ENCODE results near the gene BCL3.

Gene BCL3

DNA sequence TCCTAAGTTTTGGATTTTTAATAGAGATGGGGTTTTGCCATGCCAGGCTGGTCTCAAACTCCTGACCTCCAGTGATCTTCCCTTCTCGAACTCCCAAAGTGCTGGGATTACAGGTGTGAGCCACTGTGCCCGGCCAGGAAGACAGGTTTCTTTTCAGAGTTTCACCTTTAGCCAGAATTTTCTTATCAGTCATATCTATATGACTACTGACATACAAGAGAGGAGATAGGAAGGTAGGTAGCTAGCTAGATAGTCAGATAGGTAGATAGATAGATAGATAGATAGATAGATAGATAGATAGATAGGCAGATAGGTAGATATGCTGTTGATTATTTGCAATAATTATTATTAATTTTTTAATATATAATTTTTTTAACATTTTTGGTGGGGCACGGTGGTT, 36.8 kb downstream of the BCL3 start:
- H3K4me3 ChIP-seq = no peak overlapping the region
- H3K9me3 ChIP-seq = no peaks in the 10 kb centered on the region
- H3K27me3 ChIP-seq (ENCODE audit: low read depth) = no peaks in the 10 kb centered on the region
- no peak for DNase-seq (ENCODE audit: low spot score in 2 of 2)
- H3K4me1 ChIP-seq = peaks cover 3% of the 10 kb centered on the region; the same call in 1 of the 2 replicates
- no peaks in the 10 kb centered on the region for H3K36me3 ChIP-seq (replicated peaks)
- in situ Hi-C loops (cut with MboI; ENCODE audit: low sequenced_read_pairs) = no loop called here

DNA sequence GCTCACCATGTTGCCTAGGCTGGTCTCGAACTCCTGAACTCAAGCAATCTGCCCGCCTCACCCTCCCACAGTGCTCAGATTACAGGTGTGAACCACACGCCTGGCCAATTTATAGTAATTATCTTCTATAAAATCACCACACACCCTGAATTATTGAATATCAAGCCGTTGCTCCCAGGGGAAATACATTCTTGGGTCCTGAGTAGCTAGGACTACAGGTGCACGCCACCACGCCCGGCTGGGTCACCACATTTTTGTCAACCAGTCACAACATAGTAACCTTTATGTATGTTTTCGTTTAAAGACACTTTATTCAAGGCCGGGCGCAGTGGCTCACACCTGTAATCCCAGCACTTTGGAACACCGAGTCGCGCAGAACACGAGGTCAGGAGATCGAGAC, 37.5 kb downstream of the BCL3 start:
- in situ Hi-C loops (cut with MboI; ENCODE audit: low sequenced_read_pairs) = no loop called here
- Histone ChIP-seq H3K4me1 (peaks cover 3% of the 10 kb centered on the region; the same call in 1 of the 2 replicates), H3K36me3 (replicated peaks) (no peaks in the 10 kb centered on the region)

DNA sequence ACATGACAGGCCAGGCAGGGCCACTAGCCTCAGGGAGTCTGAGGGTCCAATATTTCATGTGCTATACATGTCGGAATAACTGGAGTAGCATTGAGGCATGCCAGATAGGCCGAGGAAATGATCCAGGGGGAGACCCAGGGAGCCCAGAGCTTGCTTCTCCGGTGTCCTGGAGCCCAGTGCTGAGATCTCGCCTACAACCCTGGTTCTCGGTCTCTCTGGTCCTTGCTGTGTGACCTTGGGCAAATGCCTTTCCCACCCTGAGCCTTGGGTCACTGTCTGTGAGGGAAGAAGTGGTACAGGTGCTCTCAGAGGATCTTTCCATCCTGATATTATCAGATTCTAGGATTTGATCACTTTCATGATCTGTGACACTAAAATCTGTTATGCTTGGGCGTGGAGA, 40.5 kb downstream of the BCL3 start:
- no peak overlapping the region for H3K4me3 ChIP-seq
- H3K4me1 ChIP-seq = peaks cover 3% of the 10 kb centered on the region; the same call in 1 of the 2 replicates
- H3K36me3 ChIP-seq (replicated peaks) = no peaks in the 10 kb centered on the region
- H3K9me3 ChIP-seq = no peaks in the 10 kb centered on the region
- in situ Hi-C loops (cut with MboI; ENCODE audit: low sequenced_read_pairs) = no loop called here
- DNase-seq (ENCODE audit: low spot score in 2 of 2) = no peak
- H3K27me3 ChIP-seq (ENCODE audit: low read depth) = no peaks in the 10 kb centered on the region

More for the DNA sequence above, 37.5 kb downstream of the BCL3 start:
- no peaks in the 10 kb centered on the region for H3K9me3 ChIP-seq
- no peaks in the 10 kb centered on the region for H3K27me3 ChIP-seq (ENCODE audit: low read depth)
- H3K4me3 ChIP-seq = no peak overlapping the region
- no peak for DNase-seq (ENCODE audit: low spot score in 2 of 2)

DNA sequence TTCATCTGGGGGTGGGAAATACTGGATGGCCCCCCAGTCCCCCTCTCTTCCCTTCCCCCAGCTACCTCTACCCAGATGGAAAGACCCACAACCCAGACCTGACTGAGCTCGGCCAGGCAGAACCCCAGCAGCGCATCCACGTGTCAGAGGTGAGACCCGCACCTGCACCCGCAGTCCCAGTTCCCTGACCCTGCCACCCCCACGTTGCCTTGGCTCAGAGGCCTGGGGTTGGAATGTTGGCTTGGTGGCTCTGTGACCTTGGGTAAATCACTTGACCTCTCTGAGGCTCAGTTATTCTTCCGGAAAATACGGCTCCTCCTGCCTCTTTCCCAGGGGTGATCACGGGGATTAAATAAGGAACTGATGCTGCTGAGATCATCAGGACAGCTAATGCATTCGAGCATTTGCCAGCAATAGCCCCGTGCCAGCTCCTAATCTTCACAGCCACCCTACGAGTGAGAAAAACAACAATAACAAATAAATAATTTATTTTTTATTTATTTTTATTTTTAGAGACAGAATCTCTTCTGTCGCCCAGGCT, 41.5 kb downstream of the BCL3 start:
- in situ Hi-C loops (cut with MboI; ENCODE audit: low sequenced_read_pairs) = no loop called here
- Histone ChIP-seq H3K4me1 (no peaks in the 10 kb centered on the region), H3K9me3 (no peaks in the 10 kb centered on the region), H3K4me3 (no peak overlapping the region), H3K27me3 (ENCODE audit: low read depth) (no peaks in the 10 kb centered on the region), H3K36me3 (replicated peaks) (no peaks in the 10 kb centered on the region)
- DNase-seq (ENCODE audit: low spot score in 2 of 2) = no peak

DNA sequence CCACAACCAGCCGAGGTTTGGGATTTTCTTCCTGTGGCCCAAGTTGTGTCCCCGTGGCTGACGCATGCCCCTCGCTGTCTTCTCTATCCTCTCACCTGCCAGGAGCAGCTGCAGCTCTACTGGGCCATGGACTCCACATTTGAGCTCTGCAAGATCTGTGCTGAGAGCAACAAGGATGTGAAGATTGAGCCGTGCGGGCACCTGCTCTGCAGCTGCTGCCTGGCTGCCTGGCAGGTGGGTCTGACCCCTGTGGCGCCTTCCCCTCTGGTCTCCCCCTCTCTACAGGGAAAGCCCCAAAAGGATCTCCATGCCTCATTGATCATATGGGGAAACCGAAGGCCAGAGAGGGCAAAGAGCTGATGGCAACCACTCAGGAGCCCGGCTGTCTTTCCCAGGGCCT, 43.8 kb downstream of the BCL3 start:
- Histone ChIP-seq H3K36me3 (replicated peaks) (no peaks in the 10 kb centered on the region), H3K4me1 (no peaks in the 10 kb centered on the region; the same call in 1 of the 2 replicates)
- DNase-seq (ENCODE audit: low spot score in 2 of 2) = no peak

DNA sequence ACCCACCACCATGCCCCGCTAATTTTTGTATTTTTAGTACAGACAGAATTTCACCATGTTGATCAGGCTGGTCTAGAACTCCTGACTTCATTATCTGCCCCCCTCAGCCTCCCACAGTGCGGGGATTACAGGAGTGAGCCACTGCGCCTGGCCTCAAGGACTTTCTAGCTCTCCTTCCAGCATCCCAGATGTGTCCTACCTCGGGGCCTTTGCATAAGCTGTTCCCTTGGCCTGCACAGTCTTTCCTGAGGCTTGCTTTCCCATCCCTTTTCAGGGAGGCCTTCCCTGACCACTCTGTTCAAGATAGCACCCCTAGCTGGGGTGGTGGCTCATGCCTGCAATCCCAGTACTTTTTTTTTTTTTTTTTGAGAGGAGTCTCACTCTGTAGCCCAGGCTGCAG, 46.1 kb downstream of the BCL3 start:
- Histone ChIP-seq H3K9me3 (no peaks in the 10 kb centered on the region), H3K4me1 (no peaks in the 10 kb centered on the region; the same call in 1 of the 2 replicates), H3K36me3 (replicated peaks) (no peaks in the 10 kb centered on the region), H3K4me3 (no peak overlapping the region), H3K27me3 (ENCODE audit: low read depth) (no peaks in the 10 kb centered on the region)
- in situ Hi-C loops (cut with MboI; ENCODE audit: low sequenced_read_pairs) = loop anchor here (5.0 kb wide), 1 partner anchor 43 kb away; no protein-coding TSS in a partner anchor
- DNase-seq (ENCODE audit: low spot score in 2 of 2) = no peak

More for the DNA sequence above, 43.8 kb downstream of the BCL3 start:
- no peak overlapping the region for H3K4me3 ChIP-seq
- no peaks in the 10 kb centered on the region for H3K9me3 ChIP-seq
- no peaks in the 10 kb centered on the region for H3K27me3 ChIP-seq (ENCODE audit: low read depth)
- in situ Hi-C loops (cut with MboI; ENCODE audit: low sequenced_read_pairs) = no loop called here

DNA sequence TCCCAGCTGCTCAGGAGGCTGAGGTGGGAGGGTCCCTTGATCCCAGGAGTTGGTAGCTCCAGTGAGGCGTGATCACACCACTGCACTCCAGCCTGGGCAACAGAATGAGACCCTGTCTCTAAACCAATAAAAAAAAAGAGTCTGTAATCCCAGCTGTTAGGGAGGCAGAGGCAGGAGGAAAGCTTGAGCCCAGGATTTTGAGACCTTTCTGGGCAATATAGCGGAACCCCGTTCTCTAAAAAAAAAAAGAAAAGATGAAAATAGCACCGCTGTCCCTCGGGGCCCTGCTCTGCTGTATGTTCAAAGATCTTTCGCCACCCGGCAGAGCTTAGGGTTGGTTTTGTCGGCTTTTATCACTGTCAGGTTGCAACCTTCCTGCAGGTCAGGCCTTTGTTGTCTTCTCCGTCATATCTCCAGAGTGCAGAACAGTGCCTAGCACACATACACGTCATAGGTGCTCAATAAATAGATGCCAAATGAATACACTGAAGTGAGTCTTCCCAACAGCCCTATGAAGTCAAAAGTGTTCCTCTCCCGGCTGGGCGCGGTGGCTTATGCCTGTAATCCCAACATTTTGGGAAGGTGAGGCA, 47.0 kb downstream of the BCL3 start:
- DNase-seq (ENCODE audit: low spot score in 2 of 2) = no peak
- Histone ChIP-seq H3K9me3 (no peaks in the 10 kb centered on the region), H3K36me3 (replicated peaks) (no peaks in the 10 kb centered on the region), H3K27me3 (ENCODE audit: low read depth) (no peaks in the 10 kb centered on the region), H3K4me3 (no peak overlapping the region), H3K4me1 (no peaks in the 10 kb centered on the region; the same call in 1 of the 2 replicates)
- in situ Hi-C loops (cut with MboI; ENCODE audit: low sequenced_read_pairs) = loop anchor here (5.0 kb wide), 1 partner anchor 42 kb away; no protein-coding TSS in a partner anchor

DNA sequence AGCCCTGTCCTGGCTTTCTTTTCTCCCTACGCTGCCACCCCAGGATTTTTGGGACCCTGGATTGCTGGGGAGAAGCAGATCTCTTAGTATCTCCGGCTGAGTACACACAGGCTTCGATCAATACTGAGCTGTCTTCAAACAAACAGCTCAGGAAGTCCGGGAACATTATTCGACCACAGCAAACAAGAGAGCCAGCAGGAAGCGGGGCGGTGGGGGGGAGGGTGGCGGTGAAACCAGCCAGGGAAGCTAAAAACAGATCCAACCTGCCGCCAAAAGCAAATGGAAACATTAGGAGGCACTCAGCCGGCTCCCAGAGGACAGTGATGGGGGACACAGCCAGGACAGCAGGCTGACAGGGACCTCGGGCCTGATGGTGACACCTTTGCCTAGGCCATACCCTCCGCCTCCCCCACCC, 48.2 kb downstream of the BCL3 start:
- H3K9me3 ChIP-seq = no peaks in the 10 kb centered on the region
- H3K27me3 ChIP-seq (ENCODE audit: low read depth) = no peaks in the 10 kb centered on the region
- no peak overlapping the region for H3K4me3 ChIP-seq
- in situ Hi-C loops (cut with MboI; ENCODE audit: low sequenced_read_pairs) = loop anchor here (5.0 kb wide), 1 partner anchor 41 kb away; no protein-coding TSS in a partner anchor
- no peaks in the 10 kb centered on the region for H3K36me3 ChIP-seq (replicated peaks)
- H3K4me1 ChIP-seq = no peaks in the 10 kb centered on the region; the same call in 1 of the 2 replicates
- DNase-seq (ENCODE audit: low spot score in 2 of 2) = no peak

DNA sequence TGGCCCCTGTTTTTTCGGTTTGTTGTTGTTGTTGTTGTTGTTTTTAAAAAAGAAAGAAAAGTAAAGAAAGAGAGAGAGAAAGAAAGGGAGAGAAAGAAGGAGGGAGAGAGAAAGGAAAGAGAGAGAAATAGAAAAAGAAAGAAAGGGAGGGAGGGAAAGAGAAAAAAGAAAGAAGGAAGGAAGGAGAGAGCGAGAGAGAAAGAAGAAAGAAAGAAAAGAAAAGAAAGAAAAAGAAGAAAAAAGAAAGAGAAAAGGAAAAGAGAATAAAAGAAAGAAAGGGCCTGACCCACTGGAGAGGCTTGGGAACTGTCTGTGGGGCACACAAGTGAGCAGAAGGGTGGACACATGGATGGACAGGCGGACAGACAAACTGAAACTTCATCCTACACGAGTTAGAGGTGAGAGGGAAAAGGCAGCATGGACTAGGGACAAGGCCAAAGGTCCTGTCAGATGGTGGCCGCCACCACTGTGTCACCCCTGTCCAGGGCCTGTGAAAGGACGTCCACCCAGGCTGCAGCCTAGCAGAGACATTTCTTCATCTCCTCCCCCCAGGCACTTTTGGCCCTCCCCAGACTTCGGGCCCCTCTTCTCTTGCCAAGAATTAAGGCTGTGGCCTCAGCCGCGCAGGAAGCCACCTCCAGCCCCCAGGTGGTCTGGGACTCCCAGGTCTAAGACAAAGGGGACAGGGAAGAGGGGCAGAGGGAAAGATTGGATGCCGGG, 51.3 kb downstream of the BCL3 start:
- H3K4me1 ChIP-seq = no peaks in the 10 kb centered on the region; the same call in 1 of the 2 replicates
- no peaks in the 10 kb centered on the region for H3K27me3 ChIP-seq (ENCODE audit: low read depth)
- DNase-seq (ENCODE audit: low spot score in 2 of 2) = no peak
- H3K9me3 ChIP-seq = no peaks in the 10 kb centered on the region
- no peak overlapping the region for H3K4me3 ChIP-seq
- in situ Hi-C loops (cut with MboI; ENCODE audit: low sequenced_read_pairs) = loop anchor here (5.0 kb wide), 1 partner anchor 38 kb away; no protein-coding TSS in a partner anchor
- no peaks in the 10 kb centered on the region for H3K36me3 ChIP-seq (replicated peaks)

DNA sequence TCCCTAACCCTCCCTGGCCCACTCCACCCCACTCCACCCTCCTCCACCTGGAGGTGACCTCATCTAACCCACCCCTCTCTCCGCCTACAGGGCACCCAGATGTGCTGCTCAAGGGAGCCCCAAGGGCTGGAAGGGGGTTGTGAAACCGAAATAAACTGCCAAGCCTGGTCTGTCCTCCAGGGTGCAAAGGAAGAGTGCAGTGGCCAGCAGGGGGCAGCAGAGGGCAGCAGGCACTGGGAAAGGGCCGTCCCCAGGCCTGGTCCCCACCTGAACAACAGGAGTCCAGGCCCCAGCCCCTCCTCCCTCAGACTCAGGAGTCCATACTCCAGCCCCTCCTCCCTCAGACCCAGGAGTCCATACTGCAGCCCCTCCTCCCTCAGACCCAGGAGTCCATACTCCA, 52.0 kb downstream of the BCL3 start:
- H3K9me3 ChIP-seq = no peaks in the 10 kb centered on the region
- no peaks in the 10 kb centered on the region for H3K27me3 ChIP-seq (ENCODE audit: low read depth)
- H3K4me3 ChIP-seq = no peak overlapping the region
- in situ Hi-C loops (cut with MboI; ENCODE audit: low sequenced_read_pairs) = no loop called here
- no peaks in the 10 kb centered on the region for H3K36me3 ChIP-seq (replicated peaks)
- H3K4me1 ChIP-seq = no peaks in the 10 kb centered on the region; the same call in 1 of the 2 replicates
- DNase-seq (ENCODE audit: low spot score in 2 of 2) = peak; percentile 72 to 96

DNA sequence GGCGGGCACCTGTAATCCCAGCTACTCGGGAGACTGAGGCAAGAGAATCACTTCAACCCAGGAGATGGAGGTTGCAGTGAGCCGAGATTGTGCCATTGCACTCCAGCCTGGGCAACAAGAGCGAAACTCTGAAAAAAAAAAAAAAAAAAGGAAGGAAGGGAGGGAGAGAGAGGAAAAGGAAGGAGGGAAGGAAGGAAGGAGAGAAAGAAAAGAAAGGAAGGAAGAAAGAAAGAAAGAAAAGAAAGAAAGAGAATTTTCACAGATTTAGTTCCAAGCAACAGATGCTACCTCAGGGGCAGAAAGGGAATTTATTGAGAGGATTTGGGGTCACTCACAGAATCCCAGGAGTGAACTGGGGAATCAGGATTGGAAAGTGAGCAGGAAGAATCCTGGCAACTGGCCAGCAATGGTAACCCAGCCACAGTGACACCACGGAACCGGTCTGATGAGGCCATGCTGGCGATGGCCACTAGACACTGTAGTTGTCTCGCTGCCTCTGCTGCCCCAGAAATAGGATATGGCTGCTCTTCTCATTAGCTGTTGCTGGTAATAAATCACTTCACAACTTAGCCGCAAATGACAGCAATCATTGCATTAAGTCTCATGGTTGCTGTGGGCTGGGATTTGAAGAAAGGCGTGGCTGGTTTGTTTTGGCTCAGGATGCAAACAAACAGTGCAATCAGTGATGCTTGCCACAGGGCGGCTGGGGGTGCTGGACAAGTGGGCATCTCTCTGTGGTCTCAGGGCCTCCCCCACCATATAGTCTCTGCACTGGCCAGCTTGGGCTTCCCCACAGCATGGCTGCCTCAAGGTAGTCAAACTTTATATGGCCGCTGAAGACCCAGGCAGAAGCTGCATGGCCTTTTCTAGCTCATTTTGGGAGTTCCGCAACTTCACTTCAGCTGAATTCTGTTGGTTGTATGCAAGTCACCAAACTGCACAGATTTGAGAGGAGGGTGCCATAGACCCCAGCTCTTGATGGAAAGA, 55.2 kb downstream of the BCL3 start:
- no peak overlapping the region for H3K4me3 ChIP-seq
- in situ Hi-C loops (cut with MboI; ENCODE audit: low sequenced_read_pairs) = no loop called here
- peak in 1 of 2 experiments; percentile 21 for DNase-seq (ENCODE audit: low spot score in 2 of 2)
- no peaks in the 10 kb centered on the region for H3K9me3 ChIP-seq
- no peaks in the 10 kb centered on the region for H3K27me3 ChIP-seq (ENCODE audit: low read depth)
- peaks cover 15% of the 10 kb centered on the region for H3K4me1 ChIP-seq
- no peaks in the 10 kb centered on the region for H3K36me3 ChIP-seq (replicated peaks)

DNA sequence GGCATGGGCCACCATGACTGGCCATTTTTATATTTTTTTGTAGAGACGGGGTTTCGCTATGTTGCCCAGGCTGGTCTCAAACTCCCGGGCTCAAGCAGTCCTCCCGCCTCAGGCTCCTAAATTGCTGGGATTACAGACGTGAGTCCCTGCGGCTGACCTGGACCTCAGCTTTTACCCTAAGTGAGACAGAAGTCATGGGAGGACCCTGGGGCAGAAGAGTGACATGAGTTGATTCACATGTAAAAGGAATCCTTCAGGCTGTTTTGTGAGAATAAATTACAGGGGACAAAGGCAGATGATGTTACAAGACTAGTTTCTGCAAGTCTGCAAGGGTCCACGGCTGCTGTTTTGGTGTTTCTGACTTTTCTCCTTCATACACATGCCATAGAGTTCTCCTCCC, 57.8 kb downstream of the BCL3 start:
- DNase-seq (ENCODE audit: low spot score in 2 of 2) = peak; percentile 40 to 65
- in situ Hi-C loops (cut with MboI; ENCODE audit: low sequenced_read_pairs) = no loop called here
- peaks cover 24% of the 10 kb centered on the region for H3K4me1 ChIP-seq

DNA sequence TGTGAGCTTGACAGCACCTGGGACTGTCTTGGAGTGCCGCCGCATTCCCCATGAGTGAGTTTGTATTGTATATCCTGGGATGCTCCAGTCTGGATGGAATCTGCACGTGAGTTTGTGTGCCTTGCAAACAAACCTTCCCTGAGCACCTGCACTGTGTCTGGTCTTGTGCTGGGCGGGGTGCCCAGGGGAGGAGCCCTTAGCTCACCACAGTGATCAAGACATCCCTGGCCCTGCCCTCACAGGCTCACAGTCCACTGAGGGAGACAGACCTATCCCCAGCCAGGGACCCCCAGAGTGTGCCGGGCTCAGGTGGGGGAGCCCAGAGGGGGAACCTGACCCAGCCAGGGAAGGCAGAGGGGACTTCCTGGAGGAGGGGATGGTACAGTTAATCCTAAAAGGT, 58.7 kb downstream of the BCL3 start:
- Histone ChIP-seq H3K9me3 (no peaks in the 10 kb centered on the region), H3K4me3 (no peak overlapping the region), H3K4me1 (peaks cover 24% of the 10 kb centered on the region), H3K36me3 (replicated peaks) (no peaks in the 10 kb centered on the region), H3K27me3 (ENCODE audit: low read depth) (no peaks in the 10 kb centered on the region)
- DNase-seq (ENCODE audit: low spot score in 2 of 2) = no peak
- in situ Hi-C loops (cut with MboI; ENCODE audit: low sequenced_read_pairs) = no loop called here

More for the DNA sequence above, 57.8 kb downstream of the BCL3 start:
- Histone ChIP-seq H3K27me3 (ENCODE audit: low read depth) (no peaks in the 10 kb centered on the region), H3K9me3 (no peaks in the 10 kb centered on the region), H3K4me3 (no peak overlapping the region), H3K36me3 (replicated peaks) (no peaks in the 10 kb centered on the region)
